A673 (cell line): ENCODE measurements around the gene NEDD9. TPM values are rescaled to one million over a fixed set of nuclear protein-coding genes. Genes with fewer than 3 reads are reported as not detected.
A peak's percentile ranks its signal among the peaks of the same experiment; 100 is the strongest.

Source experiments
- BruUV-seq: library from RNA; stranded (reverse); fragments of 400-500 nt; replicated peaks from 2 replicates; lab custom pipeline; 2021; lab: Mats Ljungman, UMichigan
- CTCF ChIA-PET: fragments of 300-600 bp; sonication (Branson Sonifier 250); formaldehyde crosslinking; loops from one replicate; lab custom pipeline; 2022; ENCODE audit warnings: antibody characterized with exemption; lab: Charles Lee
- POLR2A ChIA-PET: fragments of 300-600 bp; sonication (Branson Sonifier 250); formaldehyde crosslinking; loops from one replicate; lab custom pipeline; 2022; ENCODE audit warnings: antibody characterized with exemption; ENCODE audit not compliant: low non-redundant PET; lab: Charles Lee
- DNase-seq: peaks from one replicate; pipeline ENCODE4 v3.0.0-alpha.2; 2015; ENCODE audit warnings: low spot score
- H3K27ac ChIP-seq: fragments of 200-600 bp; sonication (generic); 2 replicates; pipeline ENCODE4 v1.5.1; 2016; ENCODE audit warnings: mixed run types, low read depth, mild to moderate bottlenecking, mixed read lengths, antibody characterized with exemption, low read length; ENCODE audit not compliant: poor library complexity, severe bottlenecking
- H3K27me3 ChIP-seq: fragments of 200-600 bp; sonication (generic); replicated peaks from 2 replicates; pipeline ENCODE4 v1.6.1; 2017; ENCODE audit warnings: mixed run types, low read depth, mild to moderate bottlenecking, mixed read lengths, antibody characterized with exemption, low read length; ENCODE audit not compliant: insufficient read depth, poor library complexity
- H3K36me3 ChIP-seq: fragments of 200-600 bp; sonication (generic); 2 replicates; pipeline ENCODE4 v1.6.1; 2016; ENCODE audit warnings: mixed run types, mild to moderate bottlenecking, mixed read lengths, antibody characterized with exemption, low read length; ENCODE audit not compliant: insufficient read depth, poor library complexity, severe bottlenecking
- H3K4me1 ChIP-seq: fragments of 200-600 bp; sonication (generic); 2 replicates; pipeline ENCODE4 v1.6.1; 2017; ENCODE audit warnings: mixed run types, mild to moderate bottlenecking, mixed read lengths, antibody characterized with exemption, low read length; ENCODE audit not compliant: insufficient read depth, poor library complexity, severe bottlenecking
- H3K4me3 ChIP-seq: fragments of 200-600 bp; sonication (generic); 2 replicates; pipeline ENCODE4 v1.5.1; 2016; ENCODE audit warnings: low read depth, mixed run types, mild to moderate bottlenecking, mixed read lengths, low read length; ENCODE audit not compliant: poor library complexity, severe bottlenecking
- H3K9me3 ChIP-seq: fragments of 200-600 bp; sonication (generic); 2 replicates; pipeline ENCODE4 v1.6.1; 2016; ENCODE audit warnings: mixed run types, low read depth, mild to moderate bottlenecking, mixed read lengths, antibody characterized with exemption, low read length; ENCODE audit not compliant: poor library complexity, severe bottlenecking
- EZH2 ChIP-seq: fragments of 200-600 bp; sonication (generic); IDR thresholded peaks from 2 replicates; pipeline ENCODE4 v1.6.1; 2017; ENCODE audit warnings: borderline replicate concordance, low read depth, mild to moderate bottlenecking, mixed read lengths, antibody characterized with exemption, low read length; ENCODE audit not compliant: poor library complexity, severe bottlenecking
- intact Hi-C: fragments of 100-400 bp; cut with micrococcal nuclease; formaldehyde crosslinking; loops from one replicate; pipeline ENCODE4 v1.10.0; 2022; ENCODE audit not compliant: unreplicated experiment
- total RNA-seq: library from RNA; stranded (reverse); gene quantifications from 2 replicates; pipeline ENCODE4 v1.2.3, GENCODE V29; 2021
- TF ChIP-seq, protein P1 (sequence below): fragments of 300-800, 200-600 bp; sonication (generic); conservative IDR thresholded peaks from 2 replicates; pipeline ENCODE4 v1.5.1; 2017; ENCODE audit warnings: low read depth, mild to moderate bottlenecking, antibody characterized with exemption, low read length, moderate library complexity, mixed read lengths

NEDD9 gene
- total RNA-seq, 1 experiment from 2014 or later, result 6.6 TPM

DNA sequence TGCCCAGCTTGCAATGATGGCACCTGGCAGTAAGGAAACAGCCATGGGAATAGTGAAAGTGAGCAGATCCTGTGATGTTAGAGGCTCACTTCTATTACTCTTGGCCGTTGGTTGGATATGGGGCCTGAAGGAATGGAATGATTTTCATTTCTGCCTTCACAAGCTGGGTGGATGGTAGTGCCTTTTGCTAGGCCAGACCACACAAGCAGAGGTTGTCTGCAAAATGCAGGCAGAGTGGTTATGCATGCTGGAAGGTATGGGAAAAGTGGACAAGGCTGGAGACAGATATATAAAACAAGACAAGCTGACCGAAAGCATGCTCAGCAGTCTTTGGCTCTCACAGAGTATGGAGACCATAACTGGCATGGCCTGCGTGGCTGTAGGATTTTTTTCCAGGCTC is 70.2 kb downstream of the NEDD9 start:
- CTCF ChIA-PET, result no interaction called here

DNA sequence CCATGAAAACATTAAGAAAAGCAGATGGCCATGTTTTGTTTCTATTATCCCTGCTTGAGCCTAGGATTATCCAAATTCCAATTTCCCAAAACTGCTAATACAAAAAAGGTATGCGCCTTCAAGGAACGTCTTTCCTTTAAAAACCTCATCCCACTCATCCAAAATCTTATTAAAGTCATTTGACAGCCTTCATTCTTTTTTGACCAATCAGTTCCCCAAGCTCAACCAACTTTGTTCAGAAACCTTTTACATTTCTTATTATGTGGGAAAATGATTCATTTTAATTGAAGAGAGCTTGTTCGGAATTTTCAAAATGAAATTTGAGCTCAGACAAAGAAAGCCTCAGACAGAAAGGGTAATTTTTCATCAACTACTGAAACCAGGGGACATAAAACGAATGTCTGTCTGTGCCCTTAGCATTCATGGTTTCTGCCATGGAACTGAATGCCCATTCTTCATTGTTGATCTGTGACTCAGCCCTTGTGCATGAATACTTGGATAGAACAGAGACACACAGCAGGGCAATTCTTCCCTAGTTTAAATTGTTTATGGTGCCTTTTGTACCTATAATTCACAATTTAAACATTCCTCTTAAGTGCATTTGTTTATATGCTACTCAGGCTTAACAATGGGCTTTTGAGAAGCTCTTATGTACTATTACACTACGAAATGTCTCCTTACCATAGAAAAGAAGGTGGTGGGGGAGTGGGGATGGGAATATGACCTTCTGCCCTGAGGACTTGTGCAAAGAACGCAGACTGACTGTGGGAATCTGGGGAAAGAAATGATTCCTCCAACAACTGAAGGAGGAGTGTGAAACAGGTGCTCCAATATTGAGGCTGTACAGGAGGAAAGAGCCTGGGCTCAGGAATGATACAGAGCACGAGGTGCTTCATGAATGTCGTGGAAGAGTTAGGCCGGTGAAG is 71.2 kb downstream of the NEDD9 start:
- TF ChIP-seq, protein P1, sequence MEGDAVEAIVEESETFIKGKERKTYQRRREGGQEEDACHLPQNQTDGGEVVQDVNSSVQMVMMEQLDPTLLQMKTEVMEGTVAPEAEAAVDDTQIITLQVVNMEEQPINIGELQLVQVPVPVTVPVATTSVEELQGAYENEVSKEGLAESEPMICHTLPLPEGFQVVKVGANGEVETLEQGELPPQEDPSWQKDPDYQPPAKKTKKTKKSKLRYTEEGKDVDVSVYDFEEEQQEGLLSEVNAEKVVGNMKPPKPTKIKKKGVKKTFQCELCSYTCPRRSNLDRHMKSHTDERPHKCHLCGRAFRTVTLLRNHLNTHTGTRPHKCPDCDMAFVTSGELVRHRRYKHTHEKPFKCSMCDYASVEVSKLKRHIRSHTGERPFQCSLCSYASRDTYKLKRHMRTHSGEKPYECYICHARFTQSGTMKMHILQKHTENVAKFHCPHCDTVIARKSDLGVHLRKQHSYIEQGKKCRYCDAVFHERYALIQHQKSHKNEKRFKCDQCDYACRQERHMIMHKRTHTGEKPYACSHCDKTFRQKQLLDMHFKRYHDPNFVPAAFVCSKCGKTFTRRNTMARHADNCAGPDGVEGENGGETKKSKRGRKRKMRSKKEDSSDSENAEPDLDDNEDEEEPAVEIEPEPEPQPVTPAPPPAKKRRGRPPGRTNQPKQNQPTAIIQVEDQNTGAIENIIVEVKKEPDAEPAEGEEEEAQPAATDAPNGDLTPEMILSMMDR, result no peak
- no peak for TF ChIP-seq EZH2
- Histone ChIP-seq H3K27me3 (no peaks in the 10 kb centered on the region), H3K36me3 (no peaks in the 10 kb centered on the region), H3K27ac (no peak overlapping the region), H3K4me3 (no peak overlapping the region), H3K9me3 (no peaks in the 10 kb centered on the region), H3K4me1 (no peaks in the 10 kb centered on the region)
- BruUV-seq, result no TSS peak
- CTCF ChIA-PET, result no interaction called here
- DNase-seq, result peak; percentile 24
- POLR2A ChIA-PET, result no interaction called here
- intact Hi-C loops, result no loop called here

More for the DNA sequence above, 70.2 kb downstream of the NEDD9 start:
- Histone ChIP-seq H3K27me3 (no peaks in the 10 kb centered on the region), H3K27ac (no peak overlapping the region), H3K4me3 (no peak overlapping the region), H3K4me1 (no peaks in the 10 kb centered on the region), H3K9me3 (no peaks in the 10 kb centered on the region), H3K36me3 (no peaks in the 10 kb centered on the region)
- POLR2A ChIA-PET, result no interaction called here
- no peak for TF ChIP-seq EZH2
- TF ChIP-seq, protein P1, result no peak
- DNase-seq, result no peak
- intact Hi-C loops, result no loop called here
- BruUV-seq, result no TSS peak

DNA sequence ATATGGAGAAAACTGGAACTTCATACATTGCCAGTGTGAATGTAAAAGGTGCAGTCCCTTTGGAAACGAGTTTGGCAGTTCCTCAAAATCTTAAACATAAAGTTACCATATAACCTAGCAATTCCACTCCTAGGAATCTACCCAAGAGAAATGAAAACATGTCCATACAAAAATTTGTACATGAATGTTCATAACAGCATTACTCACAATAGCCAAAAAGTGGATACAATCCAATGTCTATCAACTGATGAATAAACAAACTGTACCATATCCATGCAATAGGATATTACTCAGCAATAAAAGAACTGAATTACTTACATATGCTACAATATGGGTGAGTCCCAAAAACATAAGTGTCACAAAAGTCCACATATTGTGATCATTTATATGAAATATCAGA is 72.3 kb downstream of the NEDD9 start:
- Histone ChIP-seq H3K36me3 (no peaks in the 10 kb centered on the region), H3K27me3 (no peaks in the 10 kb centered on the region), H3K4me3 (no peak overlapping the region), H3K4me1 (no peaks in the 10 kb centered on the region), H3K9me3 (no peaks in the 10 kb centered on the region), H3K27ac (no peak overlapping the region)
- DNase-seq, result no peak
- ChIA-PET CTCF (no interaction called here), POLR2A (no interaction called here)
- TF ChIP-seq EZH2, result no peak
- TF ChIP-seq, protein P1, result no peak
- intact Hi-C loops, result no loop called here
- no TSS peak for BruUV-seq
